Mesothelial cell of epicardium (in vitro differentiated cells): ENCODE measurements around the gene NR3C2. TPM values are rescaled to one million over a fixed set of nuclear protein-coding genes. Genes with fewer than 3 reads are reported as not detected.

ENCODE experiments used
- DNase-seq, 2 experiments: peaks; one replicate each; pipeline ENCODE4 v3.0.0; 2021; ENCODE audit warnings: low spot score in 2 of 2; ENCODE audit not compliant: unreplicated experiment in 2 of 2
- H3K27ac Mint-ChIP-seq: 2 replicates; pipeline ENCODE4 v1.8.0; 2021; ENCODE audit warnings: mixed read lengths
- H3K27me3 Mint-ChIP-seq: 2 replicates; pipeline ENCODE4 v1.8.0; 2021; ENCODE audit warnings: low read depth, mixed read lengths
- H3K36me3 Mint-ChIP-seq: 2 replicates; pipeline ENCODE4 v1.8.0; 2021; ENCODE audit warnings: mixed read lengths
- H3K4me1 Mint-ChIP-seq: 2 replicates; pipeline ENCODE4 v1.8.0; 2021; ENCODE audit warnings: mixed read lengths
- H3K4me3 Mint-ChIP-seq: 2 replicates; pipeline ENCODE4 v1.8.0; 2021; ENCODE audit warnings: mild to moderate bottlenecking, moderate library complexity, mixed read lengths
- H3K9me3 Mint-ChIP-seq: 2 replicates; pipeline ENCODE4 v1.8.0; 2021; ENCODE audit warnings: mixed read lengths
- total RNA-seq: library from RNA; stranded (reverse); gene quantifications from 3 replicates; pipeline ENCODE4 v1.2.1, GENCODE V29; 2021
- TF ChIP-seq, protein P1 (sequence below): fragments of 200-600 bp; sonication (generic); IDR thresholded peaks from one replicate; pipeline ENCODE4 v1.5.0; 2021; ENCODE audit warnings: antibody characterized with exemption; ENCODE audit not compliant: unreplicated experiment

NR3C2 gene
- total RNA-seq, 1 donor from 2014 or later: 5.2 TPM

- Mint-ChIP-seq H3K27ac (no peak overlapping the region), H3K27me3 (peaks cover 5% of the 10 kb centered on the region), H3K4me1 (peaks cover 6% of the 10 kb centered on the region), H3K36me3 (no peaks in the 10 kb centered on the region), H3K9me3 (no peaks in the 10 kb centered on the region), H3K4me3 (no peak overlapping the region)
- no peak for DNase-seq
- TF ChIP-seq, protein P1, sequence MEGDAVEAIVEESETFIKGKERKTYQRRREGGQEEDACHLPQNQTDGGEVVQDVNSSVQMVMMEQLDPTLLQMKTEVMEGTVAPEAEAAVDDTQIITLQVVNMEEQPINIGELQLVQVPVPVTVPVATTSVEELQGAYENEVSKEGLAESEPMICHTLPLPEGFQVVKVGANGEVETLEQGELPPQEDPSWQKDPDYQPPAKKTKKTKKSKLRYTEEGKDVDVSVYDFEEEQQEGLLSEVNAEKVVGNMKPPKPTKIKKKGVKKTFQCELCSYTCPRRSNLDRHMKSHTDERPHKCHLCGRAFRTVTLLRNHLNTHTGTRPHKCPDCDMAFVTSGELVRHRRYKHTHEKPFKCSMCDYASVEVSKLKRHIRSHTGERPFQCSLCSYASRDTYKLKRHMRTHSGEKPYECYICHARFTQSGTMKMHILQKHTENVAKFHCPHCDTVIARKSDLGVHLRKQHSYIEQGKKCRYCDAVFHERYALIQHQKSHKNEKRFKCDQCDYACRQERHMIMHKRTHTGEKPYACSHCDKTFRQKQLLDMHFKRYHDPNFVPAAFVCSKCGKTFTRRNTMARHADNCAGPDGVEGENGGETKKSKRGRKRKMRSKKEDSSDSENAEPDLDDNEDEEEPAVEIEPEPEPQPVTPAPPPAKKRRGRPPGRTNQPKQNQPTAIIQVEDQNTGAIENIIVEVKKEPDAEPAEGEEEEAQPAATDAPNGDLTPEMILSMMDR: no peak
Observed at GRCh38 chr4:148354186-148354585, 88.0 kb downstream of the NR3C2 start.

GRCh38 chr4:148353571-148353970 is 88.6 kb downstream of the NR3C2 start:
- Mint-ChIP-seq H3K4me3 (no peak overlapping the region), H3K4me1 (peaks cover 6% of the 10 kb centered on the region), H3K36me3 (no peaks in the 10 kb centered on the region), H3K27ac (no peak overlapping the region), H3K27me3 (peaks cover 5% of the 10 kb centered on the region), H3K9me3 (no peaks in the 10 kb centered on the region)
- TF ChIP-seq, protein P1: no peak
- no peak for DNase-seq

DNA sequence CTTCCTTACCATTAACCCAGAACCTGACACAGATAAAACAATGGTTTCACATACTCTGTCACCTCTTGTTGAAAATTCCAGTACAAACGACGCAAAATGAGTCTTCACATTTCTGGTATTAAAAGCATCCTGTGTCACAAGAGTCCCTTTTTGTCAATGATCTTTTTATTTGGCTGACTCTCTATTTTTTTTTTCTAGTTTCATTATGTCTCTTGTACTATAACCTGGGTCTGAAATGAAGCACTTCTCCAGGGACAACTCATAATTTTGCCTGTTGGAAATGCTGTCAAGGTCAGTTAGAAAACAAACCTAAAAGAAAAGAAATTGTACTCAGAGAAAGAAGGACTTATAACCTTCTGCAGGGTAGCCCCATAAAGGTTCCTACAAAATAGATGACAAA is 93.1 kb downstream of the NR3C2 start:
- Mint-ChIP-seq H3K4me3 (no peak overlapping the region), H3K36me3 (no peaks in the 10 kb centered on the region), H3K27ac (no peak overlapping the region)

DNA sequence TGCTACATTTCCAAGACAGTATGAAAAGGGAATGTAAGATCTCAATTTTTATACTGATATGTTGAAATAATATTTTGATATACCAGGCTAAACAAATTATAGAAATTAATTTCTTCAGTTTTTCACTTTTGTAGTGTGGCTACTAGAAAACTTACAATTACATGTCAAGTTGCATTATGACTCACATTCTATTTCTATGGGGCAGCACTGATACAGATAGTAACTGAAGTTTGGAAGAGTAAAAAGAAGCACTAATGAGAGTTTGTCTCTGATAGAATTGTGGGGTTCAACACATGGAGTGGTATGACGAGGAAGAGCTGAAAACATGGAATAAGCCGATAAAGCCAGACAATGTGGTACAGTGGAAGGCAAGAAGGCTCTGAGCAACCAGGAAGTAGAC is 95.6 kb downstream of the NR3C2 start:
- no peak for DNase-seq
- TF ChIP-seq, protein P1: no peak
- Mint-ChIP-seq H3K27ac (no peak overlapping the region), H3K4me3 (no peak overlapping the region), H3K9me3 (no peaks in the 10 kb centered on the region), H3K4me1 (peaks cover 3% of the 10 kb centered on the region), H3K36me3 (no peaks in the 10 kb centered on the region), H3K27me3 (peaks cover 4% of the 10 kb centered on the region)

More for the DNA sequence above, 93.1 kb downstream of the NR3C2 start:
- TF ChIP-seq, protein P1: no peak
- peaks cover 3% of the 10 kb centered on the region for H3K4me1 Mint-ChIP-seq
- H3K9me3 Mint-ChIP-seq: no peaks in the 10 kb centered on the region
- no peak for DNase-seq
- peaks cover 5% of the 10 kb centered on the region for H3K27me3 Mint-ChIP-seq

- Mint-ChIP-seq H3K27ac (no peak overlapping the region), H3K4me1 (peaks cover 3% of the 10 kb centered on the region), H3K9me3 (peaks cover 3% of the 10 kb centered on the region), H3K4me3 (no peak overlapping the region), H3K27me3 (no peaks in the 10 kb centered on the region), H3K36me3 (no peaks in the 10 kb centered on the region)
- TF ChIP-seq, protein P1: no peak
- DNase-seq: no peak
Observed at GRCh38 chr4:148345509-148345908, 96.7 kb downstream of the NR3C2 start.

DNA sequence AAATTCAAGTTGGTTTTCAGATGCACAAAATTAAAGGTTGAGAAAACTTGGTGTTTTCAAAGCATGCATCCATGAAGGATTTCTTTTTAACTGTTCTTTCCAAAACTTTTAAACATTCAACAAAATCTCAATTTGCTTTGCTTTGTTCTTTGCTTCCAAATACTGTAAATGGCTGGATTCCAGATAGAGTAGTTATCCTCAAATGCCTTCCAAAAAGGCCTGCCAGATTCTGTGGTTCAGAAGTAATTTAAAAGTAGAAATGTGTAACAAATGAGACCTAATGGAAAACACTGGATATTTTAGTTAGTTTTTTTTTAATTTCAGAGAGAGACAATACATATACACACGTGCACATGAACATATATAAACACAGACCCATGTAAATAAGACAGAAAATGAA is 97.3 kb downstream of the NR3C2 start:
- H3K9me3 Mint-ChIP-seq: peaks cover 9% of the 10 kb centered on the region
- H3K4me3 Mint-ChIP-seq: no peak overlapping the region

More for the DNA sequence above, 97.3 kb downstream of the NR3C2 start:
- no peak for DNase-seq
- H3K27ac Mint-ChIP-seq: no peak overlapping the region
- H3K27me3 Mint-ChIP-seq: no peaks in the 10 kb centered on the region
- TF ChIP-seq, protein P1: no peak
- no peaks in the 10 kb centered on the region for H3K36me3 Mint-ChIP-seq
- peaks cover 3% of the 10 kb centered on the region for H3K4me1 Mint-ChIP-seq
